OCI-LY3 (cell line): ENCODE measurements around the gene SKAP2.

Experiments used
- H2AFZ ChIP-seq: fragments of 200-600, 300-600 bp; shearing (Covaris generic); 2 replicates; pipeline ENCODE4 v1.6.0; 2014; ENCODE audit warnings: antibody characterized with exemption, low read depth, low read length
- H3K27ac ChIP-seq: fragments of 200-600, 300-600 bp; sonication (generic); 2 replicates; pipeline ENCODE4 v1.5.1; 2014; ENCODE audit warnings: mild to moderate bottlenecking, low read length, moderate library complexity, mixed read lengths
- H3K27me3 ChIP-seq: fragments of 200-600, 300-600 bp; sonication (generic); 2 replicates; pipeline ENCODE4 v1.6.1; 2014; ENCODE audit warnings: low read depth, low read length, mixed read lengths
- H3K36me3 ChIP-seq: fragments of 200-600, 300-600 bp; sonication (generic); replicated peaks from 2 replicates; pipeline ENCODE3; 2014; ENCODE audit warnings: low read depth, low read length, mixed read lengths
- H3K4me1 ChIP-seq: fragments of 300-600, 200-600 bp; sonication (generic); 2 replicates; pipeline ENCODE4 v1.6.1; 2014; ENCODE audit warnings: low read length, mixed read lengths
- H3K4me2 ChIP-seq: fragments of 200-600, 300-600 bp; sonication (generic); 2 replicates; pipeline ENCODE4 v1.6.1; 2014; ENCODE audit warnings: low read length, mixed read lengths
- H3K4me3 ChIP-seq: fragments of 300-600, 200-600 bp; sonication (generic); 2 replicates; pipeline ENCODE4 v1.5.1; 2014; ENCODE audit warnings: antibody characterized with exemption, mild to moderate bottlenecking, low read length, moderate library complexity
- H3K79me2 ChIP-seq: fragments of 300-600, 200-600 bp; shearing (Covaris generic); 2 replicates; pipeline ENCODE4 v1.6.1; 2014; ENCODE audit warnings: mild to moderate bottlenecking, low read length, mixed read lengths
- H3K9ac ChIP-seq: fragments of 300-600, 200-600 bp; shearing (Covaris generic); 2 replicates; pipeline ENCODE4 v1.6.0; 2014; ENCODE audit warnings: mild to moderate bottlenecking, low read length, moderate library complexity
- H3K9me3 ChIP-seq: fragments of 200-600, 300-600 bp; shearing (Covaris generic); 2 replicates; pipeline ENCODE4 v1.6.1; 2014; ENCODE audit warnings: low read length, mixed read lengths; ENCODE audit not compliant: insufficient read depth
- H4K20me1 ChIP-seq: fragments of 200-600, 300-600 bp; sonication (generic); 2 replicates; pipeline ENCODE4 v1.6.1; 2016; ENCODE audit warnings: low read length, mixed read lengths; ENCODE audit not compliant: insufficient read depth
- EZH2phosphoT487 ChIP-seq: fragments of 200-600 bp; shearing (Covaris generic); IDR thresholded peaks from 2 replicates; pipeline ENCODE4 v1.6.1; 2018; ENCODE audit warnings: antibody characterized with exemption, mixed run types, low read depth
- TF ChIP-seq, protein P1 (sequence below): fragments of 200-600, 300-600 bp; sonication (generic); IDR thresholded peaks from 2 replicates; pipeline ENCODE4 v1.5.1; 2014; ENCODE audit warnings: antibody characterized with exemption, low read length, low read depth

The SKAP2 gene

DNA sequence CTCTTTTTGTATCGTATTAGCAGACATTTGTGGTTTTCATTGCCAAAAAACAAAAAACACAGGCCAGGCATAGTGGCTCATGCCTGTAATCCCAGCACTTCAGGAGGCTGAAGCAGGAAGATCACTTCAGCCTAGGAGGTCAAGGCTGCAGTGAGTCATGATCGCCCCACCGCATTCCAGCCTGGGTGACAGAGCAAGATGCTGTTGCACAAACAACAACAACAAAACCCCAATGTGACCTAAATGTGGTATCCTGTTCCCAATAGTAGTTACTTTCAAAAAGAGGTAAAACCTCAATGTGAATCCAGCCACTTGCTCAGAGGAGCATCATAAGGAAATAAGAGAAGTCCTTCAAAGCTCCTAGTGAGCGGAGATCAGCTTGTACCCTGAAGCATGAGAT is 45.8 kb upstream of the SKAP2 start:
- H3K9me3 ChIP-seq, result no peaks in the 10 kb centered on the region
- H4K20me1 ChIP-seq, result no peaks in the 10 kb centered on the region
- H3K27ac ChIP-seq, result no peak overlapping the region
- no peak overlapping the region for H3K9ac ChIP-seq
- H3K4me1 ChIP-seq, result no peaks in the 10 kb centered on the region
- H2AFZ ChIP-seq, result no peak overlapping the region
- no peaks in the 10 kb centered on the region for H3K79me2 ChIP-seq
- no peaks in the 10 kb centered on the region for H3K36me3 ChIP-seq
- no peaks in the 10 kb centered on the region for H3K27me3 ChIP-seq
- no peak overlapping the region for H3K4me2 ChIP-seq
- TF ChIP-seq, protein P1, sequence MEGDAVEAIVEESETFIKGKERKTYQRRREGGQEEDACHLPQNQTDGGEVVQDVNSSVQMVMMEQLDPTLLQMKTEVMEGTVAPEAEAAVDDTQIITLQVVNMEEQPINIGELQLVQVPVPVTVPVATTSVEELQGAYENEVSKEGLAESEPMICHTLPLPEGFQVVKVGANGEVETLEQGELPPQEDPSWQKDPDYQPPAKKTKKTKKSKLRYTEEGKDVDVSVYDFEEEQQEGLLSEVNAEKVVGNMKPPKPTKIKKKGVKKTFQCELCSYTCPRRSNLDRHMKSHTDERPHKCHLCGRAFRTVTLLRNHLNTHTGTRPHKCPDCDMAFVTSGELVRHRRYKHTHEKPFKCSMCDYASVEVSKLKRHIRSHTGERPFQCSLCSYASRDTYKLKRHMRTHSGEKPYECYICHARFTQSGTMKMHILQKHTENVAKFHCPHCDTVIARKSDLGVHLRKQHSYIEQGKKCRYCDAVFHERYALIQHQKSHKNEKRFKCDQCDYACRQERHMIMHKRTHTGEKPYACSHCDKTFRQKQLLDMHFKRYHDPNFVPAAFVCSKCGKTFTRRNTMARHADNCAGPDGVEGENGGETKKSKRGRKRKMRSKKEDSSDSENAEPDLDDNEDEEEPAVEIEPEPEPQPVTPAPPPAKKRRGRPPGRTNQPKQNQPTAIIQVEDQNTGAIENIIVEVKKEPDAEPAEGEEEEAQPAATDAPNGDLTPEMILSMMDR, result no peak
- no peak for TF ChIP-seq EZH2phosphoT487
- no peak overlapping the region for H3K4me3 ChIP-seq

DNA sequence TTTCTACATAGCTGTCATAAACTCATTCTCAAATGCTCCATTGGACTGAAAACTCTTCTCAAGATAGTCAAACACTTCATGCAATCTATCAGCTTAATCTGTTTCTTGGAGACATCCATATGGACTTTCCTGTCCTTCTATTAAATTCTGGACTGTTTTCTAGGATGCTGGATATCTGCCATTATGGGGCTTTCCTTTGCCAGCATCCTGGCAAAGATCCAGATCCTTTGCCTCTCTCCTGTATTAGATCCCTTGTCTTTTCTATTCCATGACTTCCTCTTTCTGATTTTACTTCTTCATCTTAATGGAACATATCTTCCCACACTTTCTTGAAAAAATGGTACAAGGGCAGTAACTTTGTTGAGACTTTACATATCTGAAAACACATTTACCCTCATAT is 35.9 kb upstream of the SKAP2 start:
- no peaks in the 10 kb centered on the region for H3K4me1 ChIP-seq
- no peak for TF ChIP-seq EZH2phosphoT487
- TF ChIP-seq, protein P1, result no peak
- H3K9me3 ChIP-seq, result no peaks in the 10 kb centered on the region
- no peak overlapping the region for H3K4me2 ChIP-seq
- H2AFZ ChIP-seq, result no peak overlapping the region
- H3K27ac ChIP-seq, result no peak overlapping the region
- no peaks in the 10 kb centered on the region for H3K36me3 ChIP-seq
- H3K27me3 ChIP-seq, result peaks cover 7% of the 10 kb centered on the region; the same call in 1 of the 2 replicates
- H3K79me2 ChIP-seq, result no peaks in the 10 kb centered on the region
- no peak overlapping the region for H3K4me3 ChIP-seq
- H4K20me1 ChIP-seq, result no peaks in the 10 kb centered on the region
- H3K9ac ChIP-seq, result no peak overlapping the region

DNA sequence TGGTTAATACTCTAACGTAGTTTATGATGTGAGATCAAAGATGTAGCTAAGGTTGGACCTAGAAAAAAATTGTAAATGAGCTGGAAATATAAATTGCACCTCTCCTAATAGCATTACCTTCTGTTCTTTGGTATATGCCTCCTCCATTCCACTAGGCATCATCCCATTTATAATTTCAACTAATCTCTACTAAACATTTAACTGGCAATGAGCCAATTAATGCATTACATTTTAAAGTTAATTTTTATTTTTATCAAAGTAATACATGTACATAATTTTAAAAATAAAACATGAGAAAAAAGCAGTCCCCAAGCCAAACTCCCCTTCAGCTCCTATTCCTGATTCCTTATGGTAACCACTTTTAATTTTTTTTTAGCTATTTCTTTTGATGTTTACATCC is 35.1 kb upstream of the SKAP2 start:
- peaks cover 7% of the 10 kb centered on the region; the same call in 1 of the 2 replicates for H3K27me3 ChIP-seq
- no peak overlapping the region for H2AFZ ChIP-seq
- H3K27ac ChIP-seq, result no peak overlapping the region
- no peaks in the 10 kb centered on the region for H3K9me3 ChIP-seq
- TF ChIP-seq EZH2phosphoT487, result no peak
- TF ChIP-seq, protein P1, result no peak
- H3K9ac ChIP-seq, result no peak overlapping the region
- no peak overlapping the region for H3K4me2 ChIP-seq
- no peaks in the 10 kb centered on the region for H3K79me2 ChIP-seq
- no peaks in the 10 kb centered on the region for H3K4me1 ChIP-seq
- H3K4me3 ChIP-seq, result no peak overlapping the region
- no peaks in the 10 kb centered on the region for H4K20me1 ChIP-seq
- H3K36me3 ChIP-seq, result no peaks in the 10 kb centered on the region

DNA sequence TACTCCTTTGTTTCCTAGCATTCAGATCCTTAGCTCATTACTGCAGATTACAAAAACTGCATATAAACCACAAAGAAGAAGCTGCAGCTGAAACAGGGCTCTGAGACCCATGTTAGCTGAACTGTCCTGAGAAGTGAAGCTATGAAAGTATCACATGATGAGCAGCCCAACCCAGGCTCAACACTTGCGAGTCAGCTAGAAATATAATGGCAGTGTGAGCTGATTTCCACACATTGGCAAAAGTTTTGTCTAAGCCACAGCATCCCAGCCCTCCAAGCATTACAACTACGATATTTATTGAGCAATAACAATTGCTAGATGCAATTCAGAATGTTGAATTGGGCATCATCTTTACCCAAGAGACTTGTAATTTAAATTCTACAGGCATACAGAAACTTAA is 34.5 kb upstream of the SKAP2 start:
- Histone ChIP-seq H3K79me2 (no peaks in the 10 kb centered on the region), H3K4me2 (no peak overlapping the region), H3K4me1 (no peaks in the 10 kb centered on the region), H3K9me3 (no peaks in the 10 kb centered on the region), H4K20me1 (no peaks in the 10 kb centered on the region), H3K36me3 (no peaks in the 10 kb centered on the region), H3K27ac (no peak overlapping the region), H3K9ac (no peak overlapping the region), H2AFZ (no peak overlapping the region), H3K27me3 (peaks cover 7% of the 10 kb centered on the region; the same call in 1 of the 2 replicates), H3K4me3 (no peak overlapping the region)
- TF ChIP-seq, protein P1, result no peak
- TF ChIP-seq EZH2phosphoT487, result no peak
